Measurements from ENCODE around the gene KLLN. TPM values are rescaled to one million over a fixed set of nuclear protein-coding genes. Genes with fewer than 3 reads are reported as not detected.

The KLLN gene
- total RNA-seq, 1 experiment from 2014 or later = 1.3 TPM

GRCh38 chr10:87866412-87866974, 3.2 kb upstream of the KLLN start:
- ChIA-PET POLR2A (no interaction called here), CTCF (no interaction called here)
- peak overlapping the region; percentile 81 for H3K27ac ChIP-seq (ENCODE audit: low read length)
- intact Hi-C loops (cut with micrococcal nuclease; ENCODE audit: unreplicated experiment) (loop anchor here (5.0 kb wide), 1 partner anchor 91 kb away; no protein-coding TSS in a partner anchor), in situ Hi-C loops (cut with HindIII; ENCODE audit: low pct_unique_long_range_greater_than_20kb, low sequenced_read_pairs) (no loop called here)
- DNase-seq (ENCODE audit: low read depth, low spot score) (no peak), ATAC-seq (no peak)
- no peaks in the 10 kb centered on the region for H3K27me3 ChIP-seq (ENCODE audit: control insufficient read depth, insufficient read depth, low read length)
- H3K4me3 ChIP-seq (ENCODE audit: low read depth in 2 of 2, low read length in 2 of 2) = peak overlapping the region; percentile 67 to 81; a peak in 3 of 4 replicates
- TF ChIP-seq POLR2AphosphoS5 (IDR thresholded peaks at IDR 0.05; ENCODE audit: low read depth, low read length) (no peak), REST (IDR thresholded peaks at IDR 0.05; ENCODE audit: insufficient read depth in 1 of 2, low read depth in 2 of 2, low read length in 1 of 2) (no peak), SIN3A (IDR thresholded peaks at IDR 0.05; ENCODE audit: borderline replicate concordance, insufficient read depth, low read depth, low read length) (no peak)
- TF ChIP-seq, protein P1, sequence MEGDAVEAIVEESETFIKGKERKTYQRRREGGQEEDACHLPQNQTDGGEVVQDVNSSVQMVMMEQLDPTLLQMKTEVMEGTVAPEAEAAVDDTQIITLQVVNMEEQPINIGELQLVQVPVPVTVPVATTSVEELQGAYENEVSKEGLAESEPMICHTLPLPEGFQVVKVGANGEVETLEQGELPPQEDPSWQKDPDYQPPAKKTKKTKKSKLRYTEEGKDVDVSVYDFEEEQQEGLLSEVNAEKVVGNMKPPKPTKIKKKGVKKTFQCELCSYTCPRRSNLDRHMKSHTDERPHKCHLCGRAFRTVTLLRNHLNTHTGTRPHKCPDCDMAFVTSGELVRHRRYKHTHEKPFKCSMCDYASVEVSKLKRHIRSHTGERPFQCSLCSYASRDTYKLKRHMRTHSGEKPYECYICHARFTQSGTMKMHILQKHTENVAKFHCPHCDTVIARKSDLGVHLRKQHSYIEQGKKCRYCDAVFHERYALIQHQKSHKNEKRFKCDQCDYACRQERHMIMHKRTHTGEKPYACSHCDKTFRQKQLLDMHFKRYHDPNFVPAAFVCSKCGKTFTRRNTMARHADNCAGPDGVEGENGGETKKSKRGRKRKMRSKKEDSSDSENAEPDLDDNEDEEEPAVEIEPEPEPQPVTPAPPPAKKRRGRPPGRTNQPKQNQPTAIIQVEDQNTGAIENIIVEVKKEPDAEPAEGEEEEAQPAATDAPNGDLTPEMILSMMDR (IDR thresholded peaks at IDR 0.05) = no peak
- H3K36me3 ChIP-seq (ENCODE audit: control insufficient read depth, insufficient read depth, low read length) = peaks cover 5% of the 10 kb centered on the region
- peaks cover 23% of the 10 kb centered on the region for H3K4me1 ChIP-seq (ENCODE audit: control insufficient read depth, insufficient read depth, low read length)
- no TSS peak for BruUV-seq (replicated peaks)
- no peaks in the 10 kb centered on the region for H3K9me3 ChIP-seq (ENCODE audit: control insufficient read depth, insufficient read depth, low read depth, low read length)

- CTCF ChIA-PET = interaction anchor here (0.6 kb wide), 1 partner anchor 53 kb away, joined by 3 read pairs; no protein-coding TSS in a partner anchor
- intact Hi-C loops (cut with micrococcal nuclease; ENCODE audit: unreplicated experiment) = loop anchor here (5.0 kb wide), 1 partner anchor 92 kb away; no protein-coding TSS in a partner anchor
These were observed 2.0 kb upstream of the KLLN start for GRCh38 chr10:87865241-87865881.

More at GRCh38 chr10:87865241-87865881, 2.0 kb upstream of the KLLN start:
- POLR2A ChIA-PET = no interaction called here
- DNase-seq (ENCODE audit: low read depth, low spot score) (no peak), ATAC-seq (no peak)
- Histone ChIP-seq H3K9me3 (ENCODE audit: control insufficient read depth, insufficient read depth, low read depth, low read length) (no peaks in the 10 kb centered on the region), H3K27me3 (ENCODE audit: control insufficient read depth, insufficient read depth, low read length) (no peaks in the 10 kb centered on the region), H3K4me3 (ENCODE audit: low read depth in 2 of 2, low read length in 2 of 2) (peak overlapping the region; percentile 67 to 81), H3K4me1 (ENCODE audit: control insufficient read depth, insufficient read depth, low read length) (peaks cover 28% of the 10 kb centered on the region), H3K36me3 (ENCODE audit: control insufficient read depth, insufficient read depth, low read length) (peaks cover 5% of the 10 kb centered on the region), H3K27ac (ENCODE audit: low read length) (peak overlapping the region; percentile 81)
- TSS peak; percentile 59 for BruUV-seq (replicated peaks)
- in situ Hi-C loops (cut with HindIII; ENCODE audit: low pct_unique_long_range_greater_than_20kb, low sequenced_read_pairs) = no loop called here
- TF ChIP-seq POLR2AphosphoS5 (IDR thresholded peaks at IDR 0.05; ENCODE audit: low read depth, low read length) = no peak
- TF ChIP-seq SIN3A (IDR thresholded peaks at IDR 0.05; ENCODE audit: borderline replicate concordance, insufficient read depth, low read depth, low read length) = no peak
- TF ChIP-seq REST (IDR thresholded peaks at IDR 0.05; ENCODE audit: insufficient read depth in 1 of 2, low read depth in 2 of 2, low read length in 1 of 2) = no peak
- TF ChIP-seq TCF7L2 (IDR thresholded peaks at IDR 0.05; ENCODE audit: low read depth, low read length) = no peak
- TF ChIP-seq, protein P1 (IDR thresholded peaks at IDR 0.05) = no peak
